ENCODE results near the gene RPL29.

- no peak for TF ChIP-seq ELF4 (IDR thresholded peaks at IDR 0.05)
- TF ChIP-seq SUZ12 (IDR thresholded peaks at IDR 0.05), result no peak
- no peak for TF ChIP-seq TARDBP (IDR thresholded peaks at IDR 0.05)
- TF ChIP-seq NFRKB (IDR thresholded peaks at IDR 0.05), result no peak
- no peak for TF ChIP-seq SP1 (IDR thresholded peaks at IDR 0.05)
- no peak for TF ChIP-seq L3MBTL2 (conservative IDR thresholded peaks at IDR 0.05)
- TF ChIP-seq FOXM1 (IDR thresholded peaks at IDR 0.05; ENCODE audit: borderline replicate concordance), result no peak
- no peak for TF ChIP-seq BHLHE40 (IDR thresholded peaks at IDR 0.05; ENCODE audit: borderline replicate concordance)
- no peak for TF ChIP-seq FOXA1 (IDR thresholded peaks at IDR 0.05)
- no peak for TF ChIP-seq ZNF384 (IDR thresholded peaks at IDR 0.05)
- no peak for TF ChIP-seq PKNOX1 (IDR thresholded peaks at IDR 0.05)
- TF ChIP-seq FOXK2 (IDR thresholded peaks at IDR 0.05), result no peak
Measured at GRCh38 chr3:52023860-52024764, 28.4 kb upstream of the RPL29 start.
